Neural cell (in vitro differentiated cells): ENCODE results near the gene LRRC53. TPM values are rescaled to one million over a fixed set of nuclear protein-coding genes. Genes with fewer than 3 reads are reported as not detected.

ENCODE experiments used
- H2AFZ ChIP-seq: fragments of 200-600, 300-800 bp; sonication (generic), shearing (Covaris generic); 2 replicates; pipeline ENCODE4 v1.6.0; 2014; ENCODE audit warnings: low read depth, mild to moderate bottlenecking, antibody characterized with exemption, low read length, moderate library complexity
- H3F3A ChIP-seq: fragments of 200-600 bp; shearing (Covaris generic); 2 replicates; pipeline ENCODE4 v1.6.1; 2016; ENCODE audit warnings: mild to moderate bottlenecking, moderate library complexity, mixed read lengths, antibody characterized with exemption, low read length; ENCODE audit not compliant: insufficient read depth, poor library complexity, severe bottlenecking
- H3K27ac ChIP-seq: fragments of 200-600, 300-800 bp; sonication (generic), shearing (Covaris generic); 2 replicates; pipeline ENCODE4 v1.5.1; 2014; ENCODE audit warnings: mild to moderate bottlenecking, low read length, moderate library complexity
- H3K27me3 ChIP-seq: fragments of 300-800, 200-600 bp; sonication (generic), shearing (Covaris generic); 2 replicates; pipeline ENCODE4 v1.6.0; 2014; ENCODE audit warnings: mild to moderate bottlenecking, low read depth, low read length, moderate library complexity; ENCODE audit not compliant: insufficient read depth
- H3K36me3 ChIP-seq: fragments of 300-800, 200-600 bp; sonication (generic), shearing (Covaris generic); 2 replicates; pipeline ENCODE4 v1.5.1; 2014; ENCODE audit warnings: mild to moderate bottlenecking, antibody characterized with exemption, low read length, moderate library complexity; ENCODE audit not compliant: insufficient read depth
- H3K4me2 ChIP-seq: fragments of 300-800, 200-600 bp; sonication (generic), shearing (Covaris generic); 2 replicates; pipeline ENCODE4 v1.6.0; 2014; ENCODE audit warnings: mild to moderate bottlenecking, low read length
- H3K4me3 ChIP-seq: fragments of 300-800, 200-600 bp; sonication (generic), shearing (Covaris generic); 2 replicates; pipeline ENCODE4 v1.5.1; 2014; ENCODE audit warnings: mild to moderate bottlenecking, low read length, moderate library complexity
- H3K79me2 ChIP-seq: fragments of 200-600 bp; shearing (Covaris generic); replicated peaks from 2 replicates; pipeline ENCODE4 v1.6.0; 2014; ENCODE audit warnings: mild to moderate bottlenecking, low read length, moderate library complexity; ENCODE audit not compliant: insufficient read depth
- H3K9ac ChIP-seq: fragments of 300-800, 200-600 bp; sonication (generic), shearing (Covaris generic); 2 replicates; pipeline ENCODE4 v1.6.1; 2016; ENCODE audit warnings: mild to moderate bottlenecking, low read length, mixed read lengths
- H3K9me2 ChIP-seq: fragments of 200-600 bp; shearing (Covaris generic); 2 replicates; pipeline ENCODE4 v1.6.1; 2016; ENCODE audit warnings: mild to moderate bottlenecking, low read length, mixed read lengths; ENCODE audit not compliant: insufficient read depth
- H3K9me3 ChIP-seq: fragments of 200-600, 300-800 bp; sonication (generic), shearing (Covaris generic); 2 replicates; pipeline ENCODE4 v1.6.1; 2016; ENCODE audit warnings: mild to moderate bottlenecking, mixed run types, low read length, moderate library complexity, mixed read lengths
- H4K20me1 ChIP-seq: fragments of 200-600 bp; shearing (Covaris generic); 2 replicates; pipeline ENCODE4 v1.6.1; 2016; ENCODE audit warnings: mild to moderate bottlenecking, mixed run types; ENCODE audit not compliant: insufficient read depth
- EP300 ChIP-seq: fragments of 450-650 bp; conservative IDR thresholded peaks from 2 replicates; pipeline ENCODE4 v1.6.1; 2014; ENCODE audit warnings: antibody characterized with exemption, mild to moderate bottlenecking, moderate library complexity; ENCODE audit not compliant: poor library complexity, severe bottlenecking
- EZH2 ChIP-seq: fragments of 200-600, 300-800 bp; shearing (Covaris generic), sonication (generic); IDR thresholded peaks from 2 replicates; pipeline ENCODE4 v1.6.1; 2014; ENCODE audit warnings: antibody characterized with exemption, low read length, borderline replicate concordance, mild to moderate bottlenecking; ENCODE audit not compliant: insufficient read depth, poor library complexity, severe bottlenecking
- MXI1 ChIP-seq: fragments of 450-650 bp; conservative IDR thresholded peaks from 2 replicates; pipeline ENCODE4 v1.6.1; 2014; ENCODE audit warnings: antibody characterized with exemption, mild to moderate bottlenecking; ENCODE audit not compliant: poor library complexity, severe bottlenecking
- POLR2AphosphoS5 ChIP-seq: IDR thresholded peaks from 2 replicates; pipeline ENCODE4 v1.6.1; 2012
- RAD21 ChIP-seq: fragments of 450-650 bp; conservative IDR thresholded peaks from 2 replicates; pipeline ENCODE4 v1.6.1; 2014; ENCODE audit warnings: antibody characterized with exemption, mild to moderate bottlenecking, moderate library complexity
- REST ChIP-seq: IDR thresholded peaks from 2 replicates; pipeline ENCODE4 v1.6.1; 2012; ENCODE audit warnings: borderline replicate concordance
- SMC3 ChIP-seq: fragments of 450-650 bp; conservative IDR thresholded peaks from 2 replicates; pipeline ENCODE4 v1.6.1; 2014; ENCODE audit warnings: antibody characterized with exemption, mild to moderate bottlenecking, moderate library complexity; ENCODE audit not compliant: poor library complexity
- TAF1 ChIP-seq: IDR thresholded peaks from 2 replicates; pipeline ENCODE4 v1.6.1; 2012; ENCODE audit warnings: low read depth
- polyA plus RNA-seq: library from polyadenylated mRNA; depleted of rRNA; stranded (reverse); fragments of >200 nt; gene quantifications from 2 replicates; pipeline ENCODE4 v1.2.3, GENCODE V29; 2014

Gene LRRC53
- polyA plus RNA-seq, 1 donor from 2014 or later = not detected

GRCh38 chr1:74502432-74502831, 10.0 kb downstream of the LRRC53 start:
- Histone ChIP-seq H3F3A (peaks cover 17% of the 10 kb centered on the region), H3K27ac (no peak overlapping the region), H4K20me1 (no peaks in the 10 kb centered on the region), H3K9me3 (no peaks in the 10 kb centered on the region), H3K9me2 (no peaks in the 10 kb centered on the region), H2AFZ (no peak overlapping the region), H3K79me2 (no peaks in the 10 kb centered on the region), H3K9ac (no peak overlapping the region), H3K4me3 (no peak overlapping the region), H3K36me3 (no peaks in the 10 kb centered on the region), H3K27me3 (no peaks in the 10 kb centered on the region), H3K4me2 (no peak overlapping the region)
- TF ChIP-seq REST = peak; percentile 56
- no peak for TF ChIP-seq MXI1

DNA sequence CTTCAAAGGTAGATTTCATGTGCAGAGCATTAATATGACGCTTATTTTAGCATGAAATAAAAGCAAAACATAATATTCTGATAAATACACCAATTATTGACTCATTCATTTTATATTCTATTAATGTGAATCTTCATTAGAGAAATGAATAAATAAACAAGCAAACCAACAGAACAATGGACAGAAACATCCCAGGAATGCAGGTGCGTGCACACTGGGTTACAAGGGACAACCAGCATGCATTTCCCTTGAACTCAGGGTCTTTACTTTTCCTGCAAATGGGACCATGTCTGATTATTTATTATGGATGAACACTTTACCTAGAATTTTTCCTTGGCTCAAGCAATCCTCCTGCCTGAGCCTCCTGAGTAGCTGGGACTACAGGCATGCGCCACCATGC, 13.5 kb downstream of the LRRC53 start:
- no peaks in the 10 kb centered on the region for H3K79me2 ChIP-seq
- H2AFZ ChIP-seq = no peak overlapping the region
- H3K4me3 ChIP-seq = no peak overlapping the region
- H3K36me3 ChIP-seq = no peaks in the 10 kb centered on the region
- no peaks in the 10 kb centered on the region for H3K9me3 ChIP-seq
- no peak overlapping the region for H3K9ac ChIP-seq
- H3F3A ChIP-seq = peaks cover 3% of the 10 kb centered on the region
- no peaks in the 10 kb centered on the region for H4K20me1 ChIP-seq
- TF ChIP-seq POLR2AphosphoS5 (no peak), EP300 (no peak), REST (no peak), TAF1 (no peak), RAD21 (no peak), EZH2 (no peak), SMC3 (no peak)
- H3K9me2 ChIP-seq = no peaks in the 10 kb centered on the region
- H3K27ac ChIP-seq = no peak overlapping the region
- no peak overlapping the region for H3K4me2 ChIP-seq
- H3K27me3 ChIP-seq = no peaks in the 10 kb centered on the region
